A549 (cell line): Measurements from ENCODE around the gene CCDC14.

Source experiments
- EP300 ChIP-seq, 2 experiments: fragments of >200 bp; sonication (Bioruptor Twin); formaldehyde crosslinking; IDR thresholded peaks; 2 replicates in 1 of 2; 3 replicates in 1 of 2; pipeline ENCODE4 v1.6.1; 2016 to 2017
- ESRRA ChIP-seq: fragments of 150-350 bp; IDR thresholded peaks from 2 replicates; pipeline ENCODE4 v1.6.1; 2014; ENCODE audit warnings: mild to moderate bottlenecking, low read length, borderline replicate concordance
- GATA3 ChIP-seq: IDR thresholded peaks from 2 replicates; pipeline ENCODE4 v1.6.1; 2012; ENCODE audit warnings: borderline replicate concordance
- HDAC2 ChIP-seq: fragments of 200-600 bp; sonication (generic); IDR thresholded peaks from 2 replicates; pipeline ENCODE4 v1.6.1; 2016
- MYC ChIP-seq: IDR thresholded peaks from 2 replicates; pipeline ENCODE4 v1.6.1; 2012; ENCODE audit warnings: mild to moderate bottlenecking, inconsistent platforms, low read length, improper control_type of control experiment, borderline replicate concordance
- NFE2L2 ChIP-seq: fragments of 150-350 bp; conservative IDR thresholded peaks from 2 replicates; pipeline ENCODE4 v1.6.1; 2014; ENCODE audit warnings: low read length
- POLR2A ChIP-seq: IDR thresholded peaks from 2 replicates; pipeline ENCODE4 v1.6.1; 2012; ENCODE audit warnings: mild to moderate bottlenecking, low read length
- RAD21 ChIP-seq, 2 experiments: fragments of >200 bp in 1 of 2; sonication (Bioruptor Twin) in 1 of 2; formaldehyde crosslinking in 1 of 2; IDR thresholded peaks in 1 of 2; conservative IDR thresholded peaks in 1 of 2; 2 replicates in 1 of 2; 3 replicates in 1 of 2; pipeline ENCODE4 v1.6.1; 2012 to 2018; ENCODE audit warnings: inconsistent platforms in 1 of 2
- TF ChIP-seq, protein P1 (sequence below): fragments of >200 bp; sonication (Bioruptor Twin); formaldehyde crosslinking; IDR thresholded peaks from 3 replicates; pipeline ENCODE4 v1.5.1; 2016
- TF ChIP-seq, protein P2 (sequence below): IDR thresholded peaks from 2 replicates; pipeline ENCODE4 v1.6.1; 2012
- TF ChIP-seq, protein P3 (sequence below): IDR thresholded peaks from 2 replicates; pipeline ENCODE4 v1.6.1; 2012; ENCODE audit warnings: low read depth, borderline replicate concordance

DNA sequence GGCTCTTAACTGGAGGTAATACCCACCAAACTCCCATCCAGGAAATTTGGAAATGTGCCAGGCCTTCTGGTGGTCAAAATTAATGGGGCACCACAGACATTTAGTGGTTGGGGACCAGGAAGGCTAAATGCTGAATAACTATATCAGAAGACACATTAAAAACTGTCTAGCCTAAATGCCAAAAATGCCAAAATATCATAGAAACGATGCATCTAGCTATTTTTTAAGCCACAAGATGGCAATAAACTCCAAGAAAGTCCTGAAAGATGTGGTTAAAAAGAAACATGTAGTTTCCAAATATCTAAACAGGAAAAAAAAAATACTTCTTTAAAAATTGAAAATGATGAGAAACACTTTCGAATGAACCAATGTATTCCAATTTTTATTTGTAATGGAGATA, 19.9 kb downstream of the CCDC14 start:
- TF ChIP-seq EP300 (IDR thresholded peaks at IDR 0.05) (no peak), POLR2A (no peak), MYC (no peak), RAD21 (conservative IDR thresholded peaks at IDR 0.05 in 1 of 2, IDR thresholded peaks at IDR 0.05 in 1 of 2) (peak; percentile 20 to 37; a peak in 1 of 5 replicates), HDAC2 (no peak), NFE2L2 (no peak), GATA3 (no peak), ESRRA (no peak)
- TF ChIP-seq, protein P1, sequence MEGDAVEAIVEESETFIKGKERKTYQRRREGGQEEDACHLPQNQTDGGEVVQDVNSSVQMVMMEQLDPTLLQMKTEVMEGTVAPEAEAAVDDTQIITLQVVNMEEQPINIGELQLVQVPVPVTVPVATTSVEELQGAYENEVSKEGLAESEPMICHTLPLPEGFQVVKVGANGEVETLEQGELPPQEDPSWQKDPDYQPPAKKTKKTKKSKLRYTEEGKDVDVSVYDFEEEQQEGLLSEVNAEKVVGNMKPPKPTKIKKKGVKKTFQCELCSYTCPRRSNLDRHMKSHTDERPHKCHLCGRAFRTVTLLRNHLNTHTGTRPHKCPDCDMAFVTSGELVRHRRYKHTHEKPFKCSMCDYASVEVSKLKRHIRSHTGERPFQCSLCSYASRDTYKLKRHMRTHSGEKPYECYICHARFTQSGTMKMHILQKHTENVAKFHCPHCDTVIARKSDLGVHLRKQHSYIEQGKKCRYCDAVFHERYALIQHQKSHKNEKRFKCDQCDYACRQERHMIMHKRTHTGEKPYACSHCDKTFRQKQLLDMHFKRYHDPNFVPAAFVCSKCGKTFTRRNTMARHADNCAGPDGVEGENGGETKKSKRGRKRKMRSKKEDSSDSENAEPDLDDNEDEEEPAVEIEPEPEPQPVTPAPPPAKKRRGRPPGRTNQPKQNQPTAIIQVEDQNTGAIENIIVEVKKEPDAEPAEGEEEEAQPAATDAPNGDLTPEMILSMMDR, result peak; percentile 25; the same call in 2 of the 3 replicates
- TF ChIP-seq, protein P2, sequence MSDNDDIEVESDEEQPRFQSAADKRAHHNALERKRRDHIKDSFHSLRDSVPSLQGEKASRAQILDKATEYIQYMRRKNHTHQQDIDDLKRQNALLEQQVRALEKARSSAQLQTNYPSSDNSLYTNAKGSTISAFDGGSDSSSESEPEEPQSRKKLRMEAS, result no peak
- TF ChIP-seq, protein P3, sequence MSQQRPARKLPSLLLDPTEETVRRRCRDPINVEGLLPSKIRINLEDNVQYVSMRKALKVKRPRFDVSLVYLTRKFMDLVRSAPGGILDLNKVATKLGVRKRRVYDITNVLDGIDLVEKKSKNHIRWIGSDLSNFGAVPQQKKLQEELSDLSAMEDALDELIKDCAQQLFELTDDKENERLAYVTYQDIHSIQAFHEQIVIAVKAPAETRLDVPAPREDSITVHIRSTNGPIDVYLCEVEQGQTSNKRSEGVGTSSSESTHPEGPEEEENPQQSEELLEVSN, result no peak
